HepG2 (cell line): ENCODE results near the gene SIRT6. TPM values are rescaled to one million over a fixed set of nuclear protein-coding genes. Genes with fewer than 3 reads are reported as not detected.
"Not testable (repeated sequence)": the region's sequence is repeated elsewhere in the genome, so short reads cannot be mapped to it uniquely, and the experiment has no call there.

Source experiments
- ATAC-seq: fragments of 200-7000 bp; cut with Tn5 transposase; 3 replicates; pipeline ENCODE4 v1.9.1; 2020; ENCODE audit warnings: mild to moderate bottlenecking, moderate library complexity
- BruUV-seq: library from RNA; stranded (reverse); fragments of 400-500 nt; replicated peaks from 2 replicates; lab custom pipeline; 2021; lab: Mats Ljungman, UMichigan
- CTCF ChIA-PET: fragments of 300-600 bp; formaldehyde crosslinking; extraction: SDS; loops from one replicate; lab custom pipeline; 2021; ENCODE audit warnings: low total read pairs, inconsistent platforms, low intra/inter-chr PET ratio; lab: Yijun Ruan, JAX
- POLR2A ChIA-PET: fragments of 350-600 bp; sonication (Branson Sonifier 250); formaldehyde crosslinking; loops from one replicate; lab custom pipeline; 2020; ENCODE audit warnings: antibody characterized with exemption, inconsistent platforms; lab: Yijun Ruan, JAX
- DNase-seq: peaks from one replicate; pipeline ENCODE4 v3.0.0-alpha.2; 2015; ENCODE audit warnings: low spot score
- FAIRE-seq: peaks from 3 replicates; lab custom pipeline; 2011; peaks lifted over from hg19 to GRCh38; lab: Jason Lieb, UNC
- H2AFZ ChIP-seq: one replicate; pipeline ENCODE4 v1.6.1; 2011; ENCODE audit warnings: low read length, inconsistent platforms
- H3K27ac ChIP-seq: fragments of 300-600 bp; 3 replicates; pipeline ENCODE4 v1.8.0; 2011; ENCODE audit warnings: mixed run types, mild to moderate bottlenecking, mixed read lengths, low read length, inconsistent platforms; ENCODE audit not compliant: insufficient read depth; ENCODE audit errors: extremely low read length
- H3K27me3 ChIP-seq, 2 experiments: fragments of 200-600 bp in 1 of 2; 2 replicates in 1 of 2; 3 replicates in 1 of 2; pipeline versions ENCODE4 v1.6.0 to v1.8.0; 2011; ENCODE audit warnings: low read length in 2 of 2, mild to moderate bottlenecking in 2 of 2, moderate library complexity in 2 of 2, inconsistent platforms in 1 of 2; ENCODE audit not compliant: insufficient read depth in 2 of 2, control insufficient read depth in 1 of 2
- H3K36me3 ChIP-seq, 2 experiments: fragments of 200-600 bp in 1 of 2; replicated peaks in 1 of 2; 2 replicates in 1 of 2; 3 replicates in 1 of 2; pipeline versions ENCODE4 v1.5.1 to v1.8.0; 2011; ENCODE audit warnings: low read length in 2 of 2, inconsistent platforms in 1 of 2; ENCODE audit not compliant: insufficient read depth in 2 of 2, control insufficient read depth in 1 of 2
- H3K4me1 ChIP-seq: 2 replicates; pipeline ENCODE4 v1.5.1; 2012; ENCODE audit warnings: low read length, inconsistent platforms; ENCODE audit not compliant: insufficient read depth
- H3K4me2 ChIP-seq: 2 replicates; pipeline ENCODE4 v1.6.0; 2011; ENCODE audit warnings: low read depth, low read length, inconsistent platforms
- H3K4me3 ChIP-seq, 3 experiments: fragments of 200-600 bp in 1 of 3; sonication (generic), shearing (Covaris generic) in 1 of 3; replicated peaks in 1 of 3; 2 replicates each; pipeline ENCODE4 v1.5.1; 2011 to 2016; ENCODE audit warnings: low read length in 3 of 3, inconsistent platforms in 2 of 3, low read depth in 2 of 3, mild to moderate bottlenecking in 2 of 3, control low read depth in 1 of 3, mixed read lengths in 1 of 3; ENCODE audit not compliant: insufficient read depth in 1 of 3
- H3K79me2 ChIP-seq: one replicate; pipeline ENCODE4 v1.6.1; 2011; ENCODE audit warnings: low read length, inconsistent platforms; ENCODE audit not compliant: insufficient read depth
- H3K9ac ChIP-seq: 2 replicates; pipeline ENCODE4 v1.6.0; 2011; ENCODE audit warnings: mild to moderate bottlenecking, low read depth, low read length, inconsistent platforms; ENCODE audit not compliant: insufficient read depth
- H3K9me3 ChIP-seq: 2 replicates; pipeline ENCODE4 v1.5.1; 2012; ENCODE audit warnings: mild to moderate bottlenecking, low read length
- H4K20me1 ChIP-seq: 2 replicates; pipeline ENCODE4 v1.6.0; 2011; ENCODE audit warnings: inconsistent platforms, mild to moderate bottlenecking, low read length, moderate library complexity; ENCODE audit not compliant: insufficient read depth
- ARHGAP35 ChIP-seq: sonication (generic); formaldehyde crosslinking; IDR thresholded peaks from 2 replicates; pipeline ENCODE4 v1.9.0; 2022; ENCODE audit warnings: mild to moderate bottlenecking, inconsistent platforms, moderate library complexity, missing genetic modification reagents, borderline replicate concordance
- KLF9 ChIP-seq: IDR thresholded peaks from 2 replicates; pipeline ENCODE4 v1.6.1; 2016; ENCODE audit warnings: low read depth
- NCOR1 ChIP-seq: fragments of 200-600 bp; sonication (generic); IDR thresholded peaks from 2 replicates; pipeline ENCODE4 v1.7.0; 2017; ENCODE audit warnings: antibody characterized with exemption, low read length, borderline replicate concordance
- NFIB ChIP-seq: sonication (generic); formaldehyde crosslinking; IDR thresholded peaks from 2 replicates; pipeline ENCODE4 v1.9.0; 2021; ENCODE audit warnings: missing genetic modification reagents, mild to moderate bottlenecking, borderline replicate concordance
- NR1H2 ChIP-seq: sonication (generic); formaldehyde crosslinking; IDR thresholded peaks from 2 replicates; pipeline ENCODE4 v1.8.1; 2022; ENCODE audit warnings: low read depth, missing genetic modification reagents, borderline replicate concordance
- PRDM4 ChIP-seq: sonication (generic); formaldehyde crosslinking; IDR thresholded peaks from 2 replicates; pipeline ENCODE4 v1.9.0; 2021; ENCODE audit warnings: missing genetic modification reagents, borderline replicate concordance
- TBP ChIP-seq: sonication (generic); formaldehyde crosslinking; IDR thresholded peaks from 2 replicates; pipeline ENCODE4 v1.5.0; 2020; ENCODE audit warnings: missing genetic modification reagents
- ZBTB20 ChIP-seq: sonication (generic); formaldehyde crosslinking; IDR thresholded peaks from 2 replicates; pipeline ENCODE4 v1.8.1; 2023; ENCODE audit warnings: missing genetic modification reagents, low read depth, mild to moderate bottlenecking, borderline replicate concordance
- ZMAT5 ChIP-seq: sonication (generic); formaldehyde crosslinking; IDR thresholded peaks from 2 replicates; pipeline ENCODE4 v1.5.0; 2020; ENCODE audit warnings: mild to moderate bottlenecking, low read depth, missing genetic modification reagents, borderline replicate concordance
- ZMYM3 ChIP-seq: sonication (generic); formaldehyde crosslinking; IDR thresholded peaks from 2 replicates; pipeline ENCODE4 v1.5.1; 2020; ENCODE audit warnings: mild to moderate bottlenecking, missing genetic modification reagents
- ZNF121 ChIP-seq: sonication (generic); formaldehyde crosslinking; IDR thresholded peaks from 2 replicates; pipeline ENCODE4 v1.5.0; 2020; ENCODE audit warnings: mild to moderate bottlenecking, missing genetic modification reagents
- ZNF768 ChIP-seq: sonication (generic); formaldehyde crosslinking; IDR thresholded peaks from 2 replicates; pipeline ENCODE4 v1.4.0; 2020; ENCODE audit warnings: missing genetic modification reagents
- ZSCAN22 ChIP-seq: sonication (generic); formaldehyde crosslinking; IDR thresholded peaks from 2 replicates; pipeline ENCODE4 v1.4.0; 2020; ENCODE audit warnings: mild to moderate bottlenecking, missing genetic modification reagents
- WGBS: methylation state at CpG from one replicate; pipeline ENCODE4 v1.1.6; 2017; ENCODE audit warnings: low lambda C conversion rate; 5-methylcytosine and 5-hydroxymethylcytosine counted together
- in situ Hi-C: cut with HindIII; loops from 2 replicates; pipeline ENCODE4 v1.10.0; 2017; ENCODE audit warnings: low pct_unique_long_range_greater_than_20kb; ENCODE audit not compliant: extremely low pct_ligation_motif_present
- intact Hi-C: fragments of 100-400 bp; cut with micrococcal nuclease; formaldehyde crosslinking; loops from one replicate; pipeline ENCODE4 v1.10.0; 2022; ENCODE audit not compliant: unreplicated experiment
- polyA plus RNA-seq, 8 experiments: library from polyadenylated mRNA; depleted of rRNA in 3 of 8; stranded (reverse) in 7 of 8; unstranded in 1 of 8; fragments of >200 nt; fragmentation: Illumina TruSeq in 4 of 8; extraction: Trizol in 4 of 8; gene quantifications; 2 replicates each; pipeline versions ENCODE4 v1.2.1 to v1.2.3, GENCODE V29; 2011 to 2016; ENCODE audit warnings: low read depth in 4 of 8, missing spikeins in 1 of 8, mixed read lengths in 1 of 8; ENCODE audit not compliant: insufficient read depth in 1 of 8
- total RNA-seq, 5 experiments: library from RNA; depleted of rRNA; stranded (reverse); fragments of >200 nt; fragmentation: Illumina TruSeq; extraction: Trizol; gene quantifications; 2 replicates each; pipeline ENCODE4 v1.2.3, GENCODE V29; 2016; ENCODE audit warnings: low read depth in 1 of 5

Gene SIRT6
- total and polyA plus RNA-seq, 2 of the 13 experiments (the other 11 are each of a cell fraction or from before 2014, with no cell fraction given) = 11.0 to 18.4 TPM

GRCh38 chr19:4192537-4192936, 10.2 kb upstream of the SIRT6 start:
- POLR2A ChIA-PET, BruUV-seq, CTCF ChIA-PET, ATAC-seq, H3K9me3 ChIP-seq, H2AFZ ChIP-seq, H3K79me2 ChIP-seq, intact Hi-C loops, H3K9ac ChIP-seq, DNase-seq, H3K36me3 ChIP-seq, H3K27ac ChIP-seq, H4K20me1 ChIP-seq, FAIRE-seq, H3K4me2 ChIP-seq, H3K4me3 ChIP-seq, in situ Hi-C loops, H3K27me3 ChIP-seq: not testable (repeated sequence)
- peaks cover 22% of the 10 kb centered on the region for H3K4me1 ChIP-seq
- 63% methylated on average over 3 of the region's 3 CpGs for WGBS
- TF ChIP-seq ZNF121 (CRISPR knock-in tag) = peak; percentile 51; the same call in 1 of the 2 replicates

- CTCF ChIA-PET = no interaction called here
- WGBS = 19% methylated on average over 5 of the region's 5 CpGs
- TF ChIP-seq ZNF768 (CRISPR knock-in tag) (peak; percentile 86; the same call in 1 of the 2 replicates), TBP (no peak), PRDM4 (CRISPR knock-in tag) (no peak), ZMAT5 (no peak), NFIB (CRISPR knock-in tag) (no peak), ZBTB20 (CRISPR knock-in tag) (no peak), ZSCAN22 (CRISPR knock-in tag) (no peak), ARHGAP35 (no peak), NCOR1 (no peak), ZMYM3 (CRISPR knock-in tag) (peak; percentile 81), NR1H2 (CRISPR knock-in tag) (no peak), KLF9 (no peak)
Measured at GRCh38 chr19:4189641-4190040, 7.3 kb upstream of the SIRT6 start.

More at GRCh38 chr19:4189641-4190040, 7.3 kb upstream of the SIRT6 start:
- DNase-seq (no peak), ATAC-seq (no peak), FAIRE-seq (no peak)
- no peaks in the 10 kb centered on the region for H3K36me3 ChIP-seq
- no peak overlapping the region for H3K9ac ChIP-seq
- no peak overlapping the region for H3K27ac ChIP-seq
- H4K20me1 ChIP-seq = no peaks in the 10 kb centered on the region
- no peaks in the 10 kb centered on the region for H3K27me3 ChIP-seq
- intact Hi-C loops (loop anchor here (5.0 kb wide), 1 partner anchor 47 kb away; no protein-coding TSS in a partner anchor), in situ Hi-C loops (no loop called here)
- H3K4me1 ChIP-seq = peaks cover 17% of the 10 kb centered on the region
- no peaks in the 10 kb centered on the region for H3K79me2 ChIP-seq
- no TSS peak for BruUV-seq
- POLR2A ChIA-PET = no interaction called here
- no peak overlapping the region for H2AFZ ChIP-seq
- H3K4me3 ChIP-seq = no peak overlapping the region
- no peaks in the 10 kb centered on the region for H3K9me3 ChIP-seq
- H3K4me2 ChIP-seq = no peak overlapping the region
